HK-2 (cell line): Measurements from ENCODE around the gene CGB8.
"Not testable (repeated sequence)": the region's sequence is repeated elsewhere in the genome, so short reads cannot be mapped to it uniquely, and the experiment has no call there.

Experiments
- DNase-seq: peaks from one replicate; pipeline ENCODE4 v3.0.0-alpha.2; 2018; ENCODE audit not compliant: unreplicated experiment

CGB8 gene

DNA sequence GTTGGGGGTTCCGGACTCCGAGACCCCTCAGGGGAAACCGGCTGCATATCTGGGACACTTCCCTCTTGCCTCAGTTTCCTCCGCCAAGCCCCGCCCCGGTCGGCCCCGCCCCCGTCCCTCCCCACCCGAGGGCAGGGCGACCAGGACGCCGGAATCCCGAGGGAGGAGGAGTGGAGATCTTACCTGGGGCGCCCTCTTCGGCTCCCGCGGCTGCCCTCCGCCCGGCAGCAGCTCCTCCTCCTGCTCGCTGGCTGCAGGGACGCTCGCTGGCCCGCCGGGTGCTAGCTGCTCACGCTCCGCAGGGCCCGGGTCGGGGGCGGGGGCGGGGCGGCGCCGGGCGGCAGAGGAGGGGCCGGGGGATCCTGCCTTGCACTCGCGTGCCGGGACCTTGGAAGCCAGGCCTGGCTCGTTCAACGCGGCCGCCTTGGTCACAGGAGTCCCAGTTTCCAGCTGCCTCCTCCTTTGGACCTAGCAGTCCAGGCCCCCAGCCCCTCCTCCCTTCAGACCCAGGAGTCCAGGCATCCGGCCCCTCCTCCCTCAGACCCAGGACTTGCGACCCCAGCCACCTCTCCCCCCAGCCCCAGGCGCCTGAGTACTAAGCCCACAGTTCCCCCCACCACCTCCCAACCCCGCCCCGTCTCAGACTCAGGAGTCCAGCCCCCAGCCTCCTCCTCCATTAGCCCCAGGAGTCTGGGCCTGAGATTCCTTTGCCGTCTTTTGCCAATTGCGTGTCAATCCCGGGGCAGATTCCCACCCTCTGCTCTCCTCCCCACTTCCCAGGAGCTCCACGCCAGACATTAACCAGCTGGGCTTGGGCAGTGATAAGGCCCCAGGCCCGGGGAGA lies 16.1 kb upstream of the CGB8 start, which contains the start of gene NTF4:
TSS of gene NTF4 (minus strand) at position 51 of the 844 bp plus-strand sequence. CDS start 2,821 bp downstream, outside the sequence.
- peak; percentile 67 for DNase-seq

DNA sequence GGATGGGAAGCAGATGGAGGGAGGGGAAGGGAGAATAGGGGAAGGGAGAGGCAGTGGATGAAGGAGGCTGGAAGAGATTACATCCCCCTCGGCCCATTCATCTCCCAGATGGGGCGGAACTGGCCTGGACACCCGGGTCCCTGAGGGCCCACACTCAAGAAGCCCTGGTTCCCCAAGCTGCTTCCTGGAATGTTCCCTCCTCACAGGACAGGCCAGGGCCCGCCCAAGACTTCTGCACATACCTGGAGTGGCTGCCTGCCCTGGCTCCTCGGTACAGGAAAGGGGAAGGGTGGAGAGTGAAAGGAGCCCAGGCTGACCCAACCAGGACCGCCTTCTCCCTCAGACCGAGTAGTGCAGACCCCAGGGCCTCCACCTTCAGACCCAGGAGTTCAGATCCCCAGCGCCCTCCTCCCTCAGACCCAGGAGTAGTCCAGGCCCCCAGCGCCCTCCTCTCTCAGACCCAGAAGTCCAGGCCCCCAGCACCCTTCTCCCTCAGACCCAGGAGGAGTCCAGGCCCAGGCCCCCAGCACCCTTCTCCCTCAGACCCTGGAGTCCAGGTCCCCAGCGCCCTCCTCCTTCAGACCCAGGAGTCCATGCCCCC lies 15.2 kb upstream of the CGB8 start:
- DNase-seq: no peak

DNA sequence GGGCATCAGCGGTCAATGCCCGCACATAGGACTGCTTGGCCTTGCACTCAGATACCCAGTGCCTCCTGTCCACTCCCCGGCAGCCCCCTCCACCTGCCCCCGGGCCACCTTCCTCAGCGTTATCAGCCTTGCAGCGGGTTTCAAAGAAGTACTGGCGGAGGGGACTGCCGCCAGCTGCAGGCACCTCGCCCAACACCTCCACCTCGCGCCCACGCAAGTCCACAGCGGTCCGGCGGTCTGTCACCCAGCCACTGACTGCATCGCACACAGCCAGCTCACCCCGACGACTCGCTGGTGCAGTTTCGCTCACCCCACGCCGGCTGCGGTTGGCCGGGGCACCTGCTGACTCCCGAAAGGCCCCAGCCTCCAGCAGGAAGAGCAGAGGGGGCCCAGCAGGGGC lies 12.5 kb upstream of the CGB8 start:
- no peak for DNase-seq

DNA sequence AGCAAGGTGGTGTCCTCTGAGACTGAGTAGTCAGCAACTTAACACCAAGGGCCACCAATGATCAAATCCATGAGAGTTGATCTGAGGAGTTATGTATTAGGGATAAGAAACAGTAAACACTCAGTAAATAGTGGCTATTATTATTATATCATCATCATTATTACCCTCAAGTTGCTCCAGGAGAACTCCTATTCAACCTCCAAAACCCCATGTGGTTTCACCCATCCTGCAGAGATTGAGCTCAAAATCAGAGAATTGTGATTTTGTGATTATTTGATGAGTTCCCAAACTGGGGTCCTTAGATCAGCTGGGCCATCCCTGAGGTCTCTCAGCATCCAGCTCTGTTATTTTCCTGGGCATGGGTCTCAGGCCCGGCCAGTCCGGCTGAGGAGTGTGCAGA lies 12.1 kb upstream of the CGB8 start:
- no peak for DNase-seq

DNA sequence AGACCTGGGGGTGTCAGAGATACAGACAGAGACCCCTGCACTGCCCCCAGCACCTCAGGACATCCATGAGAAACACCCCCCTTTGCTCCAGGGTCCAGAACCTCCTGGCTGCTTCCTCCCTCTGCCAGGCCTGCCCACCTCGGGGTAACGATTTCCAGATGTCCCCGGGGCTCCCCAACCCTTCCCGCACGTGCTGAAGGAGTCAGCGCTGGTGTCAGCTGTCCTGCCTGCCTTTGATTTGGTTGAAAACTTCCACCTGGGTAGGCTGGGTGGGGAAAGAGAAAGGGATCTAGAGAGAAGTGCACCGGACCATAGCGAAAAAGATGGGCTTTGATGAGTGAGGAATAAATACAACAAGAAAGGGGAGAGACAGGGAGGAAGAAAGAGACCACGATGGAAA lies 10.1 kb upstream of the CGB8 start:
- no peak for DNase-seq

DNA sequence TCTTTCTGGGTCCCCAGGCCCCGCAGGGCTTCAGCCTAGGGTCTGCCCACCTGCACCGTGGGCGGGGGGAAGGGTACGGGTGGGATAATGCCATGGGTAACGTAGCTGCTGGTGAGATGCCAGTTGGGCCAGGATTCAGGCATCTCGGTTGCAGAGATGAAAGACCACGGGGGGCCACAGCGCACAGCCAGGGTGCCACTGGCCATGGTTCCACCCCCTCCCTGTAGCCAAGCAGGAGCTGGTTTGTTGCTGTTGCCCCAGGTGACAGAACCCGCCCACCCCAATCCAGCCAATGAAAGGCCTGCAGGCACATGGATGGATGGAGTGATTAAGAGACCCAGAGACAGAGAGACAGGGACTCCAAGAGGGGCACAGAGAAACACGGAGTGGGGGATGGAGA lies 9.7 kb upstream of the CGB8 start:
- DNase-seq: no peak

DNA sequence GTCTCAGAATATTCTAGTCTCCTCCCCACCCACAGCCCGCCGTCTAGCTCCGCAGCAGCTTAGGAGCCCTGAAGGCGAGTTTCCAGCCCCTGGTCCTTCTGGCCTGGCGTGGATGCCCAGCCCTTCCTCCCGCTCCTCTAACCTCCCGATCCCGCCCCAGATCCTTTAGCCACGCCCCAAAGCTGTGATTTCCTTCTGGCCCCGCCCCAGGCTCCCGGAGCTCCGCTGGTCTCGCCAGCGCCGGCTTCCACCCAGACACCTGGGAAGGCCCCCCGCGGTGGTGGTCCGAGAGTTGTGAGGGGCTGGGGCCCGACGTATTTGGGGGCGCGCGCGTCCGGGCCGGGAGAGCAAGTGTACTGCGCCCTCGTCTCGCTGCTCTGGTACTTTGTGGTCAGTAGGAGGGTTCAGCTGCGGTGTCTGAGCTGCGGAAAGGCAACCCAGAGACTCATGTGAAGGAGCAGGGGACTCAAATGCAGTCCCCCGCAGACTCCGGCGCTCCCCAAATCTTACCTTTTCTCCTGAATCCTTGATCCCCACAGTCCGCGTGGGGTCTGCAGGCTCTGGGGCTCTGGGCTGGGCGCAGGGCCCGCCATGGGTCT lies 8.8 kb upstream of the CGB8 start, which contains the start of gene CGB7:
TSS of gene CGB7 (minus strand) at position 114 of the 599 bp plus-strand sequence. CDS start 2,374 bp downstream, outside the sequence.
- peak; percentile 80 for DNase-seq

DNA sequence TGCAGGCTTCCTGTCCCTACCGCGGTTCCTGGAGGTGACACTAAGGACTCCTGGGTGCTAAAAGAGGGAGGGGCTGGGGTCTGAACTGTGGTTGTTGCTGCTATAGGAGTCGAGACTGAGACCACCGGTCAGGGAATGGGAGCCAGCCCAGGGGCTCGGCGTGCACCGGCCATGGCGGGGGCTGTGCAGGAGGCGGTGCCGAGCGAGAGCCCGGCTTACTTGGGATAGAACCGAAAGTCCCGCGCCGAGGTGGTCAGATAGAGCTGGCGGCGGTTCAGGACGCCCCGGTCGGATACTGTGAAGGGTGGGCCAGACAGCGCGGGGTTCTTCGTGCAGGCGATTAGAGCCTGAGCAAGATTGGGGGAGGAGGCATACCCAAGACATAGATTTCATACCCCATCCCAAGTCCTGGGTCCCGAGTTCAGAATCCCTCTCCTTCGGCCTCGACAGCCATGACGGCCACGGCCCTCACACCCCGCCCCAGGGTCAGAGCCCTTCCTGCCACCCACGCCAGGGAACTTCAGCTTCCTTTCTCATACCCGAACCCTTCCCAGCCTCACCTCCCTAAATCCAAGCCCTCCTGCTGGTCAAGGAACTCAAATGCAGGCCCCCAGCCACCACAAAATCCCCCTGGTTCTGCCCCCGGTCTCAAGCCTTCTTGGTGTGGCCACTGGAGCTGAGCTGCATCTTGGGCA lies 8.1 kb upstream of the CGB8 start:
- DNase-seq: not testable (repeated sequence)

DNA sequence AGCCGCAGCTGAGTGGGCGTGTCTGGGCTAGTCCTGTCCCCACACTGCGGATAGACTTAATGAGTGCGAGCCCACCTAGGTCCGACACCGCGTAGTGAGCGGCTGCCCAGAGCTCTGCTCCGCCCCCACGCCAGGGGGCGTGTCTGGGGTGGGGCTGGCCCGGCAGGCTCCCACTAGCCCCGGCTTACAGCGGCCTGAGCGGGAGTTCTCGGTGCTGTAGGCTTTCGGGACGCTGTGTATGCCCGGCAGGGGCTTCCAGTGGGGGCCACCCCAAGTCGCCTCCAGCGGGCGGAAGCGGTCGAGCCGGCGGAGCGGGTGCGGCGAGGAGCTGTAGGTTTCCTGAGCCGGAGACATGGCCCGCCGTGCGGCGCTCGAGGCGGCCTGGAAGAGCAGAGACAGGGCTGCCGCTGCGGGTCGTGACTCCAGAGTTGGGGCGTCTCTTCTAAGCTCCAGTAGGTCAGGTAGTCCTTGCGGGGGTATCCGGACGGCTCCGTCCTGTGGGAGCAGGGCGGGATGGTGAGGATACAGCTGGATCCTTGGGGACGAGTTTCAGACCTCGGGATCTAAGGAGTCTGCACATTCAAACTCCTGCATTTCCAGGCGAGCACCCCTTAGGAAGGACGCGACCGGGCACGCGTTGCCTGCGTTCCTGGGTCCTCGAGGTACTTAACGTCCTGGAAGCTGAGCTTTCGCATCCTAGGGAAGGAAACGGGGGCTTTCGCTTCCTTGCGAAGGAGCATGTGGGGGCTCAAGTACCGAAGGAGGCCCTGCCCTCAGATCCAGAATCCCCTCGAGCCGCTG lies 7.4 kb upstream of the CGB8 start:
- DNase-seq: peak; percentile 77

DNA sequence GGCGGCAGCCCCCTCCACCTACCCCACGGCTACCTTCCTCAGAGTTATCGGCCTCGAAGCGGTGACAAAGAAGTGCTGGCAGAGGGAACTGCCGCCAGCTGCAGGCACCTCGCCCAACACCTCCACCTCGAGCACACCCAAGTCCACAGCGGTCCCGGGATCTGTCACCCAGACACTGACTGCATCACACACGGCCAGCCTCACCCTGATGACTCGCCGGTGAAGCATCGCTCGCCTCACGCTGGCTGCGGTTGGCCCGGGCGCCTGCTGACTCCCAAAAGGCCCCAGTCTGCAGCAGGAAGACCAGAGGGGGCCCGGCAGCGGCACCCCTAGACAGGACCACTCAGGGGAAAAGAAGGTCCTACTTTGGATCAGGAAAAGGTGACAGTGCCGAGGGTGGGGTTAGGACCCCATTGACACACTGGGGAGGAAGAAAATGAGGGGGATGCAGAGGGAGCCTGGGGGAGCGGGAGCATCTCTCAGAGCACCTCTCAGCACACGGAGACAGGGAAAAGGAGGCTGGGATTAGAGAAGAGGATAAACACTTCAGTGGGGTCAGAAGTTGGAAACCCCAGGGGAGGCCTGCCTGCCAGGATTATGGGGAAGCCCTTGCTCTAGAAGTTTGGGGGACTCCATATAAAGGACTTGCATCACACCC lies 1.6 kb upstream of the CGB8 start:
- peak; percentile 82 for DNase-seq

DNA sequence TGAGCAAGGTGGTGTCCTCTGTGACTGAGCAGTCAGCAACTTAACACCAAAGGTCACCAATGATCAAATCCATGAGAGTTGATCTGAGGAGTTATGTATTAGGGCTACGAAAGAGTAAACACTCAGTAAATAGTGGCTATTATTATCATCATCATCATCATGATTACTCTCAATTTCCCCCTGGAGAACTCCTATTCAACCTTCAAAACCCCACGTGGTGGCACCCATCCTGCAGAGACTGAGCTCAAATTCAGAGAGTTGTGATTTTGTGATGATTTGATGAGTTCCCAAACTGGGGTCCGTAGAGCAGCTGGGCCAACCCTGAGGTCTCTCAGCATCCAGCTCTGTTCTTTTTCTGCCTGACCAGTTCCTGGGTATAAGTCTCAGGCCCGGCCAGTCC lies 923 bp upstream of the CGB8 start:
- not testable (repeated sequence) for DNase-seq

DNA sequence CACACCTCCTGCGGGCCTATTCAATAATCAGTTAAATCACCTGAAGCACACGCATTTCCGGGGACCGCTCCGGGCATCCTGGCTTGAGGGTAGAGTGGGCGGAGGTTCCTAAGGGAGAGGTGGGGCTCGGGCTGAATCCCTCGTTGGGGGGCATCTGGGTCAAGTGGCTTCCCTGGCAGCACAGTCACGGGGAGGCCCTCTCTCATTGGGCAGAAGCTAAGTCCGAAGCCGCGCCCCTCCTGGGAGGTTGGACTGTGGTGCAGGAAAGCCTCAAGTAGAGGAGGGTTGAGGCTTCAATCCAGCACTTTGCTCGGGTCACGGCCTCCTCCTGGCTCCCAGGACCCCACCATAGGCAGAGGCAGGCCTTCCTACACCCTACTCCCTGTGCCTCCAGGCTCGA lies 5.4 kb downstream of the CGB8 start, which contains the start of gene CGB5:
TSS of gene CGB5 (plus strand) at position 301 of the 400 bp plus-strand sequence. CDS start 362 bp downstream, outside the sequence.
- DNase-seq: not testable (repeated sequence)

DNA sequence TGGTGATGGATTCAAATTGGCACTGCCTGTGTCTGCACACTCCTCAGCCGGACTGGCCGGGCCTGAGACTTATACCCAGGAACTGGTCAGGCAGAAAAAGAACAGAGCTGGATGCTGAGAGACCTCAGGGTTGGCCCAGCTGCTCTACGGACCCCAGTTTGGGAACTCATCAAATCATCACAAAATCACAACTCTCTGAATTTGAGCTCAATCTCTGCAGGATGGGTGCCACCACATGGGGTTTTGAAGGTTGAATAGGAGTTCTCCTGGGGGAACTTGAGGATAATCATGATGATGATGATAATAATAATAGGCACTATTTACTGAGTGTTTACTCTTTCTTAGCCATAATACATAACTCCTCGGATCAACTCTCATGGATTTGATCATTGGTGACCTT lies 6.2 kb downstream of the CGB8 start:
- not testable (repeated sequence) for DNase-seq

DNA sequence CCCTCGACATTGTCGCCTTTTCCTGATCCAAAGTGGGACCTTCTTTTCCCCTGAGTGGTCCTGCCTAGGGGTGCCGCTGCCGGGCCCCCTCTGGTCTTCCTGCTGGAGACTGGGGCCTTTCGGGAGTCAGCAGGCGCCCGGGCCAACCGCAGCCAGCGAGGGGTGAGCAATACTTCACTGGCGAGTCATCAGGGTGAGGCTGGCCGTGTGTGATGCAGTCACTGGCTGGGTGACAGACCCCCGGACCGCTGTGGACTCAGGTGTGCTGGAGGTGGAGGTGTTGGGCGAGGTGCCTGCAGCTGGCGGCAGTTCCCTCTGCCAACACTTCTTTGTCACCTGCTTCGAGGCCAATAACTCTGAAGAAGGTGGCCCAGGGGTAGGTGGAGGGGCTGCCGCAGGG lies 6.7 kb downstream of the CGB8 start:
- DNase-seq: peak; percentile 71

DNA sequence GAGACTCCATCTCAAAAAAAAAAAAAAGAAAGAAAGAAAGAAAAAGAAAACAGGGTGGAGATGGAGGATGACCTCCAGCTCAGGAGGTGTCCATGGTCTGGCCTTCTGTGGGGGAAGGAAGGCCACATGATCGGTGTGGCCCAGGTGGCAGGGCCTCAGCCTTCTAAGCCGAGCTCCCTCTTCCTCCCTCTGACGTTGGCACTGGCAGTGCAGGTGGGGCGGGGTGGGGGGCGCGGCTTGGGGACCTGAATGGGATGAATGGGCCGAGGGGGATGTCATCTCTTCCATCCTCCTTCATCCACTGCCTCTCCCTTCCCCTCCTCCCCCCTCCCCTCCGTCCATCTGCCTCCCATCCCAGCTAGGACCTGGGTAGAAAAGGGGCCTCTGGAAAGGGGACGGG lies 9.2 kb downstream of the CGB8 start:
- DNase-seq: not testable (repeated sequence)

DNA sequence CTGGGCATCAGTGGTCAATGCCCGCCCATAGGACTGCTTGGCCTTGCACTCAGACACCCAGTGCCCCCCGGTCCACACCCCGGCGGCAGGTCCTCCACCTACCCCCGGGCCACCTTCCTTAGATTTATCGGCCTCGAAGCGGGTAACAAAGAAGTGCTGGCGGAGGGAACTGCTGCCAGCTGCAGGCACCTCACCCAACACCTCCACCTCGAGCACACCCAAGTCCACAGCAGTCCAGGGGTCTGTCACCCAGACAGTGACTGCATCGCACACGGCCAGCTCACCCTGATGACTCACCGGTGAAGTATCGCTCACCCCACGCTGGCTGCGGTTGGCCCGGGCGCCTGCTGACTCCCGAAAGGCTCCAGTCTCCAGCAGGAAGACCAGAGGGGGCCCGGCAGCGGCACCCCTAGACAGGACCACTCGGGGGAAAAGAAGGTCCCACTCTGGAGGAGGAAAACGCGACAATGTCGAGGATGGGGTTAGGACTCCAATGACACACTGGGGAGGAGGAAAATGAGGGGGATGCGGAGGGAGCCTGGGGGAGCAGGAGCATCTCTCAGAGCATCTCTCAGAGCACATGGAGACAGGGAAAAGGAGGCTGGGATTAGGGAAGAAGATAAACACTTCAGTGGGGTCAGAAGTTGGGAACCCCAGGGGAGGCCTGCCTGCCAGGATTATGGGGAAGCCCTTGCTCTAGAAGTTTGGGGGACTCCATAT lies 10.2 kb downstream of the CGB8 start:
- peak; percentile 66 for DNase-seq

DNA sequence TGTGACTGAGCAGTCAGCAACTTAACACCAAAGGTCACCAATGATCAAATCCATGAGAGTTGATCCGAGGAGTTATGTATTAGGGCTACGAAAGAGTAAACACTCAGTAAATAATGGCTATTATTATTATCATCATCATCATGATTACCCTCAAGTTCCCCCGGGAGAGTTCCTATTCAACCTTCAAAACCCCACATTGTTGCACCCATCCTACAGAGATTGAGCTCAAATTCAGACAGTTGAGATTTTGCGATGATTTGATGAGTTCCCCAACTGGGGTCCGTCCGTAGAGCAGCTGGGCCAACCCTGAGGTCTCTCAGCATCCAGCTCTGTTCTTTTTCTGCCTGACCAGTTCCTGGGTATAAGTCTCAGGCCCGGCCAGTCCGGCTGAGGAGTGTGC lies 10.8 kb downstream of the CGB8 start:
- not testable (repeated sequence) for DNase-seq

DNA sequence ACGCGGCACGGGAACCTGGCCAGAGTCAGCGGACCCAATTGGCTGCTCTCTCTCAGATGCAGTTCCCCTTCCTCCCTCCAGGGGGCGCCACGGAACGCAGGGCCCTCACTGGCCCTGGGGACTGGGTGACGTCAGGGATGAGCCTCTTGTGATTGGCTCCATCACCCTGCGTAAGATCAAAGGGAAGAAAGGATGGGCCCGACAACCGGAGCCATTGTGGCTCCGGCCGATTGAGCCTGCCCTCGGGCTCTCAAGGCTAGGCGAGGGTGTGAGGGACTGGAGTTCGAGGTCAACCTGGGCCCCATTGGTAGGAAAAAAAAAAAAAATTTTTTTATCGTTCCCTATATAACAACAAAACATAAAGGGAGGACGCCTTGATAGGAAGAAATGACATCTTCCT lies 12.1 kb downstream of the CGB8 start, which contains the start of gene CGB1:
TSS of gene CGB1 (minus strand) at position 81 of the 400 bp plus-strand sequence. CDS start 184 bp downstream, outside the sequence.
- not testable (repeated sequence) for DNase-seq

DNA sequence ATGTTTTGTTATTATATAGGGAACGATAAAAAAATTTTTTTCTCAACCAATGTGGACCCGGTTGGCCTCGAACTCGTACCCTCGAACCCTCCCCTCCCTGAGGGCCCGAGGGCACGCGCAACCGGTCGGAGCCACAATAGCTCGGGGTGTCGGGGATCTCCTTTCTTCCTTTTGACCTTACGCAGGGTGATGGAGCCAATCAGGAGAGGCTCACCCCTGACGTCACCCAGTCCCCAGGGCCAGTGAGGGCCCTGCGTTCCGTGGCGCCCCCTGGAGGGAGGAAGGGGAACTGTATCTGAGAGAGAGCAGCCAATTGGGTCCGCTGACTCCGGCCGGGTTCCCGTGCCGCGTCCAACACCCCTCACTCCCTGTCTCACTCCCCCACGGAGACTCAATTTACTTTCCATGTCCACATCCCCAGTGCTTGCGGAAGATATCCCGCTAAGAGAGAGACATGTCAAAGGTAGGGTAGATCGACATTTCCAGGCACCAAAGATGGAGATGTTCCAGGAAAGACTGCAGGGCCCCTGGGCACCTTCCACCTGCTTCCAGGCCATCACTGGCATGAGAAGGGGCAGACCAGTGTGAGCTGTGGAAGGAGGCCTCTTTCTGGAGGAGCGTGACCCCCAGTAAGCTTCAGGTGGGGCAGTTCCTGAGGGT lies 17.1 kb downstream of the CGB8 start, which contains the start of gene CGB2:
TSS of gene CGB2 (plus strand) at position 249 of the 660 bp plus-strand sequence. CDS start at position 455, 206 bp downstream.
- not testable (repeated sequence) for DNase-seq
